RWPE2 (cell line): ENCODE measurements around the gene PHF8.

ENCODE experiments used
- ATAC-seq: fragments of 200-7000 bp; cut with Tn5 transposase; 3 replicates; pipeline ENCODE4 v1.9.1; 2021; ENCODE audit warnings: low read depth
- DNase-seq: peaks from one replicate; pipeline ENCODE4 v3.0.0-alpha.2; 2020; ENCODE audit warnings: low spot score
- H3K27ac ChIP-seq: fragments of 450-650 bp; 2 replicates; pipeline ENCODE4 v1.5.1; 2017; ENCODE audit warnings: mild to moderate bottlenecking; ENCODE audit not compliant: poor library complexity, severe bottlenecking
- H3K27me3 ChIP-seq: fragments of 250-450 bp; sonication (Bioruptor Pico); 2 replicates; pipeline ENCODE4 v1.5.1; 2021; ENCODE audit warnings: mild to moderate bottlenecking, moderate library complexity; ENCODE audit not compliant: insufficient read depth, poor library complexity, severe bottlenecking
- H3K36me3 ChIP-seq: fragments of 250-450 bp; sonication (Bioruptor Pico); 2 replicates; pipeline ENCODE4 v1.5.1; 2020; ENCODE audit warnings: low read depth, mild to moderate bottlenecking, moderate library complexity
- H3K4me1 ChIP-seq: fragments of 250-450 bp; sonication (Bioruptor Pico); 2 replicates; pipeline ENCODE4 v1.5.1; 2021; ENCODE audit warnings: mild to moderate bottlenecking, moderate library complexity; ENCODE audit not compliant: insufficient read depth, poor library complexity, severe bottlenecking
- H3K4me3 ChIP-seq: fragments of 250-450 bp; sonication (Bioruptor Pico); 2 replicates; pipeline ENCODE4 v1.5.1; 2021; ENCODE audit warnings: mild to moderate bottlenecking, moderate library complexity; ENCODE audit not compliant: severe bottlenecking
- H3K9me3 ChIP-seq: fragments of 250-450 bp; sonication (Bioruptor Pico); 2 replicates; pipeline ENCODE4 v1.5.1; 2021; ENCODE audit warnings: mild to moderate bottlenecking, moderate library complexity; ENCODE audit not compliant: severe bottlenecking
- CTCF ChIP-seq: fragments of 450-650 bp; IDR thresholded peaks from one replicate; pipeline ENCODE4 v1.5.1; 2017; ENCODE audit warnings: mild to moderate bottlenecking, moderate library complexity; ENCODE audit not compliant: poor library complexity, severe bottlenecking

The PHF8 gene

GRCh38 chrX:53997724-53998123, 46.5 kb downstream of the PHF8 start:
- DNase-seq (no peak), ATAC-seq (no peak)
- no peaks in the 10 kb centered on the region for H3K9me3 ChIP-seq
- no peak overlapping the region for H3K4me3 ChIP-seq
- H3K4me1 ChIP-seq = no peaks in the 10 kb centered on the region
- no peak overlapping the region for H3K27ac ChIP-seq
- H3K27me3 ChIP-seq = no peaks in the 10 kb centered on the region
- peaks cover 3% of the 10 kb centered on the region; the same call in 1 of the 2 replicates for H3K36me3 ChIP-seq
- no peak for TF ChIP-seq CTCF

- H3K27ac ChIP-seq = no peak overlapping the region
- DNase-seq = no peak
- H3K9me3 ChIP-seq = no peaks in the 10 kb centered on the region
- H3K36me3 ChIP-seq = 0 out of 2 replicates have a peak, but pooled peaks cover 3% of the 10 kb centered on the region
- no peaks in the 10 kb centered on the region for H3K27me3 ChIP-seq
- no peaks in the 10 kb centered on the region for H3K4me1 ChIP-seq
- TF ChIP-seq CTCF = no peak
- 0 out of 3 replicates have a peak, but pooled peaks have one; percentile 27 for ATAC-seq
- no peak overlapping the region for H3K4me3 ChIP-seq
Measured at GRCh38 chrX:53992589-53992988, 51.7 kb downstream of the PHF8 start.

GRCh38 chrX:53990171-53990570, 54.1 kb downstream of the PHF8 start:
- 0 out of 2 replicates have a peak, but pooled peaks cover 3% of the 10 kb centered on the region for H3K36me3 ChIP-seq
- DNase-seq = no peak
- no peak overlapping the region for H3K27ac ChIP-seq
- no peak overlapping the region for H3K4me3 ChIP-seq
- TF ChIP-seq CTCF = no peak
- ATAC-seq = no peak
- no peaks in the 10 kb centered on the region for H3K27me3 ChIP-seq
- no peaks in the 10 kb centered on the region for H3K9me3 ChIP-seq
- no peaks in the 10 kb centered on the region for H3K4me1 ChIP-seq

GRCh38 chrX:53984895-53985294, 59.4 kb downstream of the PHF8 start:
- no peak overlapping the region for H3K4me3 ChIP-seq
- no peak for DNase-seq
- no peak for ATAC-seq
- peaks cover 3% of the 10 kb centered on the region; the same call in 1 of the 2 replicates for H3K36me3 ChIP-seq
- no peaks in the 10 kb centered on the region for H3K9me3 ChIP-seq
- H3K4me1 ChIP-seq = no peaks in the 10 kb centered on the region
- no peaks in the 10 kb centered on the region for H3K27me3 ChIP-seq
- H3K27ac ChIP-seq = no peak overlapping the region
- TF ChIP-seq CTCF = no peak

- no peak for DNase-seq
- H3K4me1 ChIP-seq = no peaks in the 10 kb centered on the region
- no peaks in the 10 kb centered on the region for H3K27me3 ChIP-seq
- no peak overlapping the region for H3K4me3 ChIP-seq
- no peak overlapping the region for H3K27ac ChIP-seq
- H3K36me3 ChIP-seq = no peaks in the 10 kb centered on the region; the same call in 1 of the 2 replicates
- no peaks in the 10 kb centered on the region for H3K9me3 ChIP-seq
- TF ChIP-seq CTCF = no peak
- no peak for ATAC-seq
Measured at GRCh38 chrX:53974529-53974928, 69.7 kb downstream of the PHF8 start.
